Ovary (tissue), 10 donors: ENCODE data around the gene CHD1. TPM values are rescaled to one million over a fixed set of nuclear protein-coding genes. Genes with fewer than 3 reads are reported as not detected.

ENCODE experiments used
- DNase-seq, 5 donors: peaks; one replicate each; pipeline ENCODE4 v3.0.0-alpha.2; 2019 to 2020
- H3K27ac ChIP-seq, 2 donors: fragments of 200-600 bp; one replicate each; pipeline versions ENCODE4 v1.5.1 to v1.8.0; 2019 to 2022
- H3K27me3 ChIP-seq: fragments of 200-600 bp; one replicate; pipeline ENCODE4 v1.8.0; 2022
- H3K36me3 ChIP-seq: fragments of 200-600 bp; sonication (generic); one replicate; pipeline ENCODE4 v1.5.1; 2019
- H3K4me1 ChIP-seq: one replicate; pipeline ENCODE4 v1.8.1; 2013; ENCODE audit warnings: mild to moderate bottlenecking, moderate library complexity; ENCODE audit not compliant: insufficient read depth
- H3K4me3 ChIP-seq: fragments of 200-600 bp; sonication (generic); one replicate; pipeline ENCODE4 v1.5.1; 2017
- H3K9me3 ChIP-seq, 2 donors: fragments of 200-600 bp in 1 of 2; sonication (generic) in 1 of 2; one replicate each; pipeline versions ENCODE4 v1.5.1 to v1.8.1; 2013 to 2019; ENCODE audit warnings: mild to moderate bottlenecking in 1 of 2, moderate library complexity in 1 of 2
- CTCF ChIP-seq, 3 donors: fragments of 450-650 bp in 2 of 3; fragments of 200-600 bp in 1 of 3; IDR thresholded peaks; one replicate each; pipeline versions ENCODE4 v1.5.1 to v1.8.0; 2016 to 2022; ENCODE audit warnings: antibody characterized with exemption in 3 of 3, mild to moderate bottlenecking in 1 of 3
- EP300 ChIP-seq: sonication (generic); formaldehyde crosslinking; IDR thresholded peaks from one replicate; pipeline ENCODE4 v1.6.1; 2017; ENCODE audit warnings: antibody characterized with exemption
- POLR2A ChIP-seq: fragments of 450-650 bp; IDR thresholded peaks from one replicate; pipeline ENCODE4 v1.6.1; 2017; ENCODE audit warnings: antibody characterized with exemption, mild to moderate bottlenecking, moderate library complexity
- WGBS, 3 donors: extraction: QIAGEN DNeasy Blood & Tissue Kit in 1 of 3; methylation state at CpG; one replicate each; pipeline versions ENCODE4 v1.1.5 to v1.1.7; 2013 to 2017; 5-methylcytosine and 5-hydroxymethylcytosine counted together
- intact Hi-C, 4 donors: fragments of 100-400 bp; cut with DNase I; formaldehyde crosslinking; loops; one replicate each; pipeline versions ENCODE4 v1.11.0 to v1.15.1; 2022 to 2023
- long read RNA-seq, 3 donors: library from polyadenylated mRNA in 2 of 3; unstranded in 2 of 3; transcript quantifications; one replicate each; pipeline ENCODE4 v2.0.0 and lab custom pipeline, GENCODE V29; 2021 to 2026
- polyA plus RNA-seq, 2 donors: library from polyadenylated mRNA; stranded (reverse); fragments of 200-250 nt in 1 of 2; fragments of 350-450 nt in 1 of 2; fragmentation: Illumina TruSeq in 1 of 2; extraction: RNeasy Lipid Tissue Mini Kit (QIAGEN cat#74804) in 1 of 2; gene quantifications; one replicate each; pipeline ENCODE4 v1.2.3, GENCODE V29; 2013 to 2014
- total RNA-seq, 7 donors: library from RNA; depleted of rRNA in 2 of 7; stranded (reverse); fragments of >200 nt in 2 of 7; fragmentation: NEBNext Ultra II Directional in 3 of 7; extraction: Animal tissue kit (Norgen Biotek cat#: 25700) in 3 of 7; gene quantifications; one replicate each; pipeline versions ENCODE4 v1.1.0 to v1.2.4, GENCODE V29; 2016 to 2023
- donor health status: DM: no; HTN: no; CAD: no; lungs with moderate emphysema.
- donor health status: DM: no; HTN: no; CAD: no.
- donor health status: Bipolar disorder and iron deficiency.
- donor health status: DM: yes; HTN: yes; CAD: no.
- donor health status: DM: no; HTN: no; CAD: no.
- donor health status: DM: yes; HTN: yes; CAD: no.

The CHD1 gene
- total RNA-seq (10 to 100 TPM; 35.4 to 75.8 (median 48.7) TPM), polyA plus RNA-seq (10 to 100 TPM; 19.6 to 25.2 TPM)
- long read RNA-seq, donor 1, partial matches to known transcripts, result 74 of 80 reads
- long read RNA-seq, donor 1, other reads (novel, unspliced or antisense), result 6 of 80 reads
- long read RNA-seq, donor 2, transcript CHD1-205 (4 exons, 724 nt), result major isoform, 16 of 24 reads
- long read RNA-seq, donor 2, partial matches to known transcripts, result 0 of 24 reads
- long read RNA-seq, donor 2, other reads (novel, unspliced or antisense), result 5 of 24 reads
- long read RNA-seq, donor 3, full-length matches to known transcripts, result 14 of 24 reads
- long read RNA-seq, donor 3, partial matches to known transcripts, result 3 of 24 reads
- long read RNA-seq, donor 3, other reads (novel, unspliced or antisense), result 7 of 24 reads

GRCh38 chr5:98928873-98929709 lies at the start of gene CHD1:
Gene CHD1, minus strand, starts transcription at chr5:98929007. Its CDS starts 2,621 bp downstream, at chr5:98926386.
- DNase-seq, result peak; percentile 93 to 98 (median 95)
- peak; percentile 97 for TF ChIP-seq POLR2A
- TF ChIP-seq CTCF (IDR thresholded peaks at IDR 0.05), result peak in 1 of 3 donors; percentile 9
- TF ChIP-seq EP300, result peak; percentile 92
- no peaks in the 10 kb centered on the region for H3K9me3 ChIP-seq
- H3K4me1 ChIP-seq, result peaks cover 2% of the 10 kb centered on the region
- peak within 1 kb of the TSS; percentile 100 for H3K27ac ChIP-seq
- H3K4me3 ChIP-seq, result peak within 1 kb of the TSS; percentile 62
- intact Hi-C loops, result loop anchor here in 2 of 4 donors (2.0 to 5.0 kb wide), 2 partner anchors 156 to 157 kb away; partner anchors contain the start of gene RGMB (in 2 of the 2)
- WGBS, 3 donors, result 0 to 2% (median 0%) methylated on average over 85 to 101 of the region's 101 CpGs
- no peaks in the 10 kb centered on the region for H3K27me3 ChIP-seq
- no peaks in the 10 kb centered on the region for H3K36me3 ChIP-seq

GRCh38 chr5:98978528-98978927 lies 49.7 kb upstream of the CHD1 start:
- 90 to 95% (median 93%) methylated on average over 1 of the region's 1 CpG for WGBS, 3 donors
- DNase-seq, result no peak
- TF ChIP-seq POLR2A, result no peak
- no peak for TF ChIP-seq EP300
- no peak for TF ChIP-seq CTCF (IDR thresholded peaks at IDR 0.05)
- intact Hi-C loops, result no loop called here
- Histone ChIP-seq H3K27ac (no peak overlapping the region), H3K36me3 (no peaks in the 10 kb centered on the region), H3K27me3 (no peaks in the 10 kb centered on the region), H3K9me3 (no peaks in the 10 kb centered on the region), H3K4me3 (no peak overlapping the region), H3K4me1 (no peaks in the 10 kb centered on the region)

GRCh38 chr5:98977723-98978122 lies 48.9 kb upstream of the CHD1 start:
- Histone ChIP-seq H3K9me3 (no peaks in the 10 kb centered on the region), H3K36me3 (no peaks in the 10 kb centered on the region), H3K4me1 (no peaks in the 10 kb centered on the region), H3K27ac (no peak overlapping the region), H3K27me3 (no peaks in the 10 kb centered on the region), H3K4me3 (no peak overlapping the region)
- TF ChIP-seq EP300 (no peak), POLR2A (no peak), CTCF (IDR thresholded peaks at IDR 0.05) (no peak)
- no peak for DNase-seq
- 65 to 81% (median 79%) methylated on average over 1 of the region's 1 CpG for whole genome bisulfite sequencing, 3 donors
- intact Hi-C loops, result no loop called here

GRCh38 chr5:98975682-98976407 lies 47.0 kb upstream of the CHD1 start:
- WGBS, 3 donors, result 77 to 85% (median 80%) methylated on average over 4 of the region's 4 CpGs
- no peak overlapping the region for H3K4me3 ChIP-seq

More at GRCh38 chr5:98975682-98976407, 47.0 kb upstream of the CHD1 start:
- intact Hi-C loops, result no loop called here
- H3K27me3 ChIP-seq, result no peaks in the 10 kb centered on the region
- no peaks in the 10 kb centered on the region for H3K9me3 ChIP-seq
- H3K36me3 ChIP-seq, result no peaks in the 10 kb centered on the region
- DNase-seq, result no peak
- TF ChIP-seq POLR2A (no peak), EP300 (no peak), CTCF (IDR thresholded peaks at IDR 0.05) (no peak)
- no peaks in the 10 kb centered on the region for H3K4me1 ChIP-seq
- H3K27ac ChIP-seq, result no peak overlapping the region
